GM12875 (cell line): ENCODE data around the gene AKT1S1.
A peak's percentile ranks its signal among the peaks of the same experiment; 100 is the strongest.

Experiments
- H3K4me3 ChIP-seq: one replicate; pipeline ENCODE4 v1.5.1; 2011; ENCODE audit warnings: low read depth, low read length, control low read depth
- TF ChIP-seq, protein P1 (sequence below): IDR thresholded peaks from 2 replicates; pipeline ENCODE4 v1.5.1; 2011; ENCODE audit warnings: low read depth, mild to moderate bottlenecking, control low read depth, inconsistent platforms, low read length, moderate library complexity, borderline replicate concordance; ENCODE audit not compliant: insufficient read depth

Gene AKT1S1

DNA sequence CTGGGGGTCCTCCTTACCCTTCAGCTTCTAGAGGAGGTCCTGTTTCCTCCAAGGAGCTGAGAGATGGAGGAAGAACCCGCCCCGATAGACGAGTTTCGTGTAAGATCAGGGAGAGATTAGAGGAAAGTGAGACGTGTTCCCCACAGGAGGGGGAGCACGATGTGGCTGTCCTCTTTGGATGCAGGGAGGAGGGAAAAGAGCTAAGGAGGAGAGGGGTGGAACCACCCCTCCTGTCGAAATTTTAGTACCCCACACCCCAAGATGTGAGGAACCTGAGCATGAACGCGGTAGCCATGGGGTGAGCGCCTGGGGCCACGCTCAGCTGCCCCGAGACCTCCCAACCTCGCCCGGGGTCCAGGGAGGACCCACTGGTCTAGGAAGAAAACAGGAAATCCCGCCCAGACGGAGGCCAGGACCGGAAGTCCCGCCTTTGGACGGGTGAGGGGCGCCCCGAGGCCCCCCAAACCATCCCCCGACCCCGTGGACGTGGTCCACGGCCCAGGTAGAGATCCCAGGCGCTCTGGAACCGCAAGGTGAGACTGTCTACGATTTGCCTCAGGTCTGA lies 1.2 kb downstream of the AKT1S1 start:
- TF ChIP-seq, protein P1, sequence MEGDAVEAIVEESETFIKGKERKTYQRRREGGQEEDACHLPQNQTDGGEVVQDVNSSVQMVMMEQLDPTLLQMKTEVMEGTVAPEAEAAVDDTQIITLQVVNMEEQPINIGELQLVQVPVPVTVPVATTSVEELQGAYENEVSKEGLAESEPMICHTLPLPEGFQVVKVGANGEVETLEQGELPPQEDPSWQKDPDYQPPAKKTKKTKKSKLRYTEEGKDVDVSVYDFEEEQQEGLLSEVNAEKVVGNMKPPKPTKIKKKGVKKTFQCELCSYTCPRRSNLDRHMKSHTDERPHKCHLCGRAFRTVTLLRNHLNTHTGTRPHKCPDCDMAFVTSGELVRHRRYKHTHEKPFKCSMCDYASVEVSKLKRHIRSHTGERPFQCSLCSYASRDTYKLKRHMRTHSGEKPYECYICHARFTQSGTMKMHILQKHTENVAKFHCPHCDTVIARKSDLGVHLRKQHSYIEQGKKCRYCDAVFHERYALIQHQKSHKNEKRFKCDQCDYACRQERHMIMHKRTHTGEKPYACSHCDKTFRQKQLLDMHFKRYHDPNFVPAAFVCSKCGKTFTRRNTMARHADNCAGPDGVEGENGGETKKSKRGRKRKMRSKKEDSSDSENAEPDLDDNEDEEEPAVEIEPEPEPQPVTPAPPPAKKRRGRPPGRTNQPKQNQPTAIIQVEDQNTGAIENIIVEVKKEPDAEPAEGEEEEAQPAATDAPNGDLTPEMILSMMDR, result no peak
- H3K4me3 ChIP-seq, result peak overlapping the region; percentile 100

DNA sequence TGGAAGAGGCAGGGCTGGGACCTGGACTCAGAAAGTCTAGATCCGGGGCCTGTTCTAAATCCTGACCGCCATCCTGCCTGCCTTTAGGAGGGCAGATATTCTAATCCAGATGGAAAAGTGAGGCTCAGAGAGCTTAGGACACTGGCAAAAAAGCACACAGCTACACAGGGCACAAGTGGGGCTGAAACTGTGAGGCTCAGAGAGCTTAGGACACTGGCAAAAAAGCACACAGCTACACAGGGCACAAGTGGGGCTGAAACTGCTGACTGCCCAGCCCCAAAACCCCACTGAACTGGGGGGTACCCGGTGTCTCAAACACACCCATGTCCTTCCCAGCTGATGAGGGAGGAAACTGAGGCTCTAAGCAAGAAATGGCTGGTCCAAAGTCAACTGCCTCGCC lies 2.0 kb downstream of the AKT1S1 start:
- H3K4me3 ChIP-seq, result no peak overlapping the region
- TF ChIP-seq, protein P1, result no peak

DNA sequence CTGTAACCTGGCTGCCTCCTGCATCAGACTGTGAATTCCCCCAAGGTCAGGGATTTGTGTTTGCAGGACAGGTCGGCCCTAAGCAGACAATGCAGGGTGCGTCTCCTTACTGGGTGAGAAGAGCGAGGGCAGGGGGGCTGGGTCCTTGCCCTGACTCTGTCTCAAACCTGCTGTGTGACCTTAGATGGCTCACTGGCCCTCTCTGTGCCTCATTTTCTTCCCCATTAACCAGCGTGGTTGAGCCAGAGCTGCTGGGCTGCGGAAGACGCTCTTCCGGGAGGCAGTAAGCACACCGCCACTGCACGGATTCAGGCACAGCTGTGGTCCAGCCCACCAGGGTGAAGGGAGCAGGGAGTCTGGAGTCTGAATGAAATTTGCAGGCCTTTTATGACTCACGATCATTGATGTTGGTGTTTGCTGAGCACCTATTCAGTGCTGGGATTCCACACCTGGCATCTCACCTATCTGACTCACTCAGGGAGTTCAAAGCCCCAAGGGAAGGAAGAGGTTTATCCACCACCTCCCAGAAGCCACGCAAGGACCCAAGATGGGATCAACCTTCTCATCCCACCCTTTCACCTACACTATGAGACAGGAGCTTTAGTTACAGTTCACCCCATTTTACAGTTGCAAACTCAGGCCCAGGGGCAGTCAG lies 2.5 kb downstream of the AKT1S1 start:
- TF ChIP-seq, protein P1, result no peak
- H3K4me3 ChIP-seq, result no peak overlapping the region

DNA sequence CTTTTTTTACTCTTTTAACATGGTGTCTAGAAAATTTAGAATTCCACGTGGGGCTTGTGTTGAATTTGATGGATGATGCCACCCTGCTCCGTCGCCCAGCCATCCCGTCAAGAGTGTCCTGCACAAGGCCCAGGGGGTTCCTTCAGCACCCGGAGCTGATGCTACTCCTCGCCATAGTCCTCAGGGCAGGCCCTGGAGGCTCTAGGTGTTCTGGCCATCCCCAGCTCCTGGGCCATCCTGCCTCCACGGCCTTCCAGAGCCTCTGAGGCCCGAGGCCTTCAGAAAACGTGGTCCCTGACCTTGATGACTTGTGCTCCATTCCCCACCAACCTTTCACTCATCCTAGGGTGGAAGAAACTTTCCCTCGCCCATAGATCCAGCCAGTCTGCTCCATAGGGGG lies 3.3 kb downstream of the AKT1S1 start:
- no peak overlapping the region for H3K4me3 ChIP-seq
- TF ChIP-seq, protein P1, result no peak

- TF ChIP-seq, protein P1, result no peak
- no peak overlapping the region for H3K4me3 ChIP-seq
These were observed 4.0 kb downstream of the AKT1S1 start for GRCh38 chr19:49873129-49873521.

- TF ChIP-seq, protein P1, result no peak
These were observed 4.7 kb downstream of the AKT1S1 start for GRCh38 chr19:49872245-49873128.

More at GRCh38 chr19:49872245-49873128, 4.7 kb downstream of the AKT1S1 start:
- H3K4me3 ChIP-seq, result no peak overlapping the region
